T-cell (primary cell): ENCODE measurements around the gene RNASEH2A. TPM values are rescaled to one million over a fixed set of nuclear protein-coding genes. Genes with fewer than 3 reads are reported as not detected.

Experiments used
- ATAC-seq, 4 experiments: fragments of 200-7000 bp in 3 of 4; fragments of 150-1000 bp in 1 of 4; cut with Tn5 transposase; replicated peaks in 1 of 4; 1 replicate in 3 of 4; 2 replicates in 1 of 4; pipeline ENCODE4 v1.10.0; 2021; ENCODE audit warnings: moderate library complexity in 3 of 4, mild to moderate bottlenecking in 2 of 4, moderate number of reproducible peaks in 1 of 4
- CTCF ChIA-PET, 2 donors: fragments of 300-600 bp; sonication (Branson Sonifier 250); formaldehyde crosslinking; loops; one replicate each; lab custom pipeline; 2022; ENCODE audit warnings: antibody characterized with exemption in 2 of 2; lab: Charles Lee
- POLR2A ChIA-PET, 2 donors: fragments of 300-600 bp; sonication (Branson Sonifier 250); formaldehyde crosslinking; loops; one replicate each; lab custom pipeline; 2022; ENCODE audit warnings: antibody characterized with exemption in 2 of 2; lab: Charles Lee
- DNase-seq, 35 experiments: peaks; one replicate each; pipeline versions ENCODE4 v3.0.0 to v3.0.0-alpha.2; 2013 to 2023
- H3K27ac ChIP-seq: one replicate; pipeline ENCODE4 v1.5.1; 2013; ENCODE audit warnings: low read length
- H3K27me3 ChIP-seq, 2 experiments: replicated peaks in 1 of 2; 1 replicate in 1 of 2; 2 replicates in 1 of 2; pipeline versions ENCODE4 v1.6.1 to v1.7.0; 2013; ENCODE audit warnings: low read length in 1 of 2, mixed read lengths in 1 of 2; ENCODE audit not compliant: control insufficient read depth in 2 of 2, insufficient read depth in 2 of 2; ENCODE audit errors: extremely low read depth in 1 of 2
- H3K36me3 ChIP-seq, 2 donors: 1 replicate in 1 of 2; 2 replicates in 1 of 2; pipeline versions ENCODE4 v1.6.1 to v1.7.0; 2013; ENCODE audit warnings: low read length in 1 of 2; ENCODE audit not compliant: control insufficient read depth in 2 of 2, insufficient read depth in 1 of 2; ENCODE audit errors: extremely low read depth in 1 of 2
- H3K4me1 ChIP-seq, 2 experiments: 1 replicate in 1 of 2; 2 replicates in 1 of 2; pipeline versions ENCODE4 v1.6.1 to v1.7.0; 2013; ENCODE audit warnings: low read length in 2 of 2, mixed read lengths in 1 of 2; ENCODE audit not compliant: insufficient read depth in 2 of 2, control insufficient read depth in 1 of 2; ENCODE audit errors: extremely low read depth in 1 of 2
- H3K4me3 ChIP-seq, 2 donors: 1 replicate in 1 of 2; 2 replicates in 1 of 2; pipeline versions ENCODE4 v1.5.1 to v1.7.0; 2013; ENCODE audit warnings: mild to moderate bottlenecking in 2 of 2, low read length in 1 of 2, moderate library complexity in 1 of 2; ENCODE audit not compliant: control insufficient read depth in 1 of 2; ENCODE audit errors: extremely low read depth in 1 of 2
- H3K9me3 ChIP-seq: 2 replicates; pipeline ENCODE4 v1.7.0; 2013
- H3K27ac Mint-ChIP-seq, 2 donors: one replicate each; pipeline ENCODE4 v1.8.0; 2020 to 2021; ENCODE audit warnings: mild to moderate bottlenecking in 2 of 2, mixed read lengths in 2 of 2
- H3K27me3 Mint-ChIP-seq, 2 donors: one replicate each; pipeline ENCODE4 v1.8.0; 2021 to 2022; ENCODE audit warnings: mixed read lengths in 2 of 2
- H3K36me3 Mint-ChIP-seq: one replicate; pipeline ENCODE4 v1.8.0; 2021; ENCODE audit warnings: mixed read lengths
- H3K4me1 Mint-ChIP-seq, 3 donors: one replicate each; pipeline ENCODE4 v1.8.0; 2020 to 2022; ENCODE audit warnings: mixed read lengths in 3 of 3, mild to moderate bottlenecking in 1 of 3
- H3K4me3 Mint-ChIP-seq, 3 donors: one replicate each; pipeline ENCODE4 v1.8.0; 2020 to 2022; ENCODE audit warnings: mild to moderate bottlenecking in 3 of 3, mixed read lengths in 3 of 3, moderate library complexity in 3 of 3
- H3K9me3 Mint-ChIP-seq, 3 donors: one replicate each; pipeline ENCODE4 v1.8.0; 2020 to 2022; ENCODE audit warnings: mixed read lengths in 3 of 3
- WGBS: methylation state at CpG from one replicate; pipeline ENCODE4 v1.1.5; 2013; ENCODE audit warnings: missing lambda C conversion rate; ENCODE audit not compliant: insufficient coverage; 5-methylcytosine and 5-hydroxymethylcytosine counted together
- total RNA-seq, 35 experiments: library from RNA in 6 of 35; stranded (reverse) in 6 of 35; fragments of 120-200 nt in 1 of 35; gene quantifications; one replicate each; pipeline versions ENCODE4 v1.2.1 to v1.2.4 and lab custom pipeline; 2013 to 2026

RNASEH2A gene
- total RNA-seq, 5 donors from 2014 or later (not counting 1 experiment from before 2014, with no cell fraction given), result 4.7 to 18.0 (median 15.0) TPM

DNA sequence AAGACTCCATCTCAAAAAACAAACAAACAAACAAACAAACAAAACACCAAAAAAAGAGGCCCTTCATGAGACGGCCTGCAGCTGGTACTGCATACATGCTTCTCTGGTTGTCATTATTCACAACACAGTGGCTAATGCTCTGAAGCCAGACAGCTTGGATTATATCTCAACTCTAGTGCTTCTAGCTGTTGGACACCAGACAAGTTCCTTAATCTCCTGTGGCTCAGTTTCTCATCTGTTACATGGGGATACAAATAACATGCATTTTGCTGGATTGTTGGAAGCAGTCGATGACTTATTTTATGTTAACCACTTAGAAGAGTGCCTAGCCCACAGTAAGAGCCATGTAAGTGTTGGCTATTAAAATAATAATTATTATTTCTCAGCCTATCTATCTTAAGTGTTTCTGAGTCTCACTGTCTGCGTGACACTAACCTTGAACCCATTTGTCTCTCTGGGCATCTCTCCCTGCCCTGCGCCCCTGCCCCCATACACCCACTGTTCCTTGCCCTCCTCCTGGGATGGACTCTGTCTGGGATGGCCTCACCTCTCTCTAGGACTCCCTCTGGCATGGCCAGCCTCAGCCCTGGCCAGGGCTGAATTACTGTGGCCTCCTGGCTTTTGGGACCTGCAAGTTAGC, 18.2 kb upstream of the RNASEH2A start:
- Mint-ChIP-seq H3K9me3 (no peaks in the 10 kb centered on the region), H3K27me3 (no peaks in the 10 kb centered on the region), H3K27ac (peak overlapping the region; percentile 96 to 97), H3K4me3 (no peak overlapping the region), H3K36me3 (no peaks in the 10 kb centered on the region), H3K4me1 (peaks cover 17 to 32% (median 30%) of the 10 kb centered on the region in 3 donors)
- ATAC-seq (no peak), DNase-seq (no peak)
- ChIA-PET POLR2A (no interaction called here), CTCF (no interaction called here)
- Histone ChIP-seq H3K9me3 (no peaks in the 10 kb centered on the region), H3K36me3 (no peaks in the 10 kb centered on the region), H3K27me3 (no peaks in the 10 kb centered on the region), H3K4me3 (no peak overlapping the region), H3K27ac (peak overlapping the region; percentile 98), H3K4me1 (peaks cover 39 to 65% of the 10 kb centered on the region in 2 experiments)
- 86% methylated on average over 3 of the region's 4 CpGs for WGBS

DNA sequence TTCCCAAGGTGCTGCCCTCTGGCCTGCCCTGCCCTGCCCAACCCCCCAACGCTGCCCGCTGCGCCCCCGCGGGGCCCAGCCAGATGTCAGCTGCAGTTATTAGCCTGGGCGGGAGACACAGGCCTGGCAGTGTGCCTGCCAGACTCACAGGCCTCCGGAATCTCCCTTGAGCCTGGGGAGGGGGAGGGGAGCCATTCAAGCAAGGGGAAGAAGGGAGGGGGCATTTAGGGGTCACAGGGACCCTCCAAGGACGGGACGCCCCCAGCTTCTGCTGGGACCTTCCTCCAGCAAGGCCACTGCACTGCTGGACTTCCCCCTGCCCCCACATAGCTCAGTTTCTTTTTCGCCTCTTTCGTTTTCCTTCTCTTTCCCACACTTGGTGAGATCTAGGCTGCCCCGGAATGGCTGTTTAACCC, 17.7 kb upstream of the RNASEH2A start:
- DNase-seq, result peak in 19 of 35 experiments; percentile 33 to 79 (median 54)
- ChIA-PET POLR2A (no interaction called here), CTCF (no interaction called here)
- Histone ChIP-seq H3K9me3 (no peaks in the 10 kb centered on the region), H3K36me3 (no peaks in the 10 kb centered on the region), H3K27me3 (no peaks in the 10 kb centered on the region), H3K4me1 (peaks cover 34 to 60% of the 10 kb centered on the region in 2 experiments), H3K27ac (peak overlapping the region; percentile 98), H3K4me3 (no peak overlapping the region)
- Mint-ChIP-seq H3K27me3 (no peaks in the 10 kb centered on the region), H3K4me1 (peaks cover 17 to 27% (median 26%) of the 10 kb centered on the region in 3 donors), H3K27ac (peak overlapping the region; percentile 96 to 97), H3K9me3 (no peaks in the 10 kb centered on the region), H3K36me3 (no peaks in the 10 kb centered on the region), H3K4me3 (peak overlapping the region; percentile 73 to 92 (median 77))
- no peak for ATAC-seq
- 40% methylated on average over 1 of the region's 12 CpGs for WGBS

DNA sequence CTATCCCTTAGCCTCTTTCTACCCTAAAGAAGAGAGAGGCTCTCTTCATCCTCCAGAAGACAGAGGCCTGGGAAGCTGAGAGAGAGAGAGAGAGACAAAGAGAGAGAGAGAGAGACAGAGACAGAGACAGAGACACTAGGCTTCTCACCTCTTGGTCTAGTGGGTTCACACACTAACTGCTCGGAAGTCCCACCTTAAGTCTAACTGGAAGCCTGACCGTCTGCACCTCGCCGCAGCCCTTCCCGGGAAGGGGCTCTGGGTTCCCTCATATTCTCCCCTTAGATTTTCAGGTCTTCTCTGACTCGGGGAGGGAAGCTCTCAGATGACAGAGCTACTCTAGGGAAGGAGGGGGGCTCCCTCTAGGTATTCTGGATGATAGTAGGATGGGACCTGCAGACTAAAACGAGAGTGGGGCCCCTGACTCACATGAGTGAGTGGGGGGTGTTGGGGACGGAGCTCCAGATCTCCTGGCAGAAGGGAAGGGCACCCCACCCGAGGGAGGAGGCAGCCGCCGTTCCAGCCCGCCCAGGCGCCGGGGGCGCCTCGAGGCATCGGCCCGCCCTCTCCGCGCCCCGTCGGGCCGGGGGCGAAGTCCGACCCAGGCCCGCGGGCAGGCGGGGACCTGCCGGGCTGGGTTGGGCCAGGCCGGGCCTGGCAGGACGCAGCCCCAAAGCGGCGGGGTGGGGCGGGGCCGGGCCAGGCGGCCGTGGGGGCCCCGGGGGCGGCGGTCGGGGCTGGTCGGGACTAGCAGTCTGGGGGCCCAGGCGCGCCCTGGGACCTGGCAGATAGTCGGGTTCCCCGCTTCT, 17.1 kb upstream of the RNASEH2A start:
- Mint-ChIP-seq H3K9me3 (no peaks in the 10 kb centered on the region), H3K36me3 (no peaks in the 10 kb centered on the region), H3K27ac (peak overlapping the region; percentile 96 to 97), H3K27me3 (no peaks in the 10 kb centered on the region), H3K4me1 (peaks cover 21 to 30% (median 30%) of the 10 kb centered on the region in 3 donors), H3K4me3 (peak overlapping the region; percentile 73 to 92 (median 92))
- ChIA-PET POLR2A (no interaction called here), CTCF (interaction anchor here in 1 of 2 donors (0.6 kb wide), 1 partner anchor 13 kb away, joined by 4 read pairs; no protein-coding TSS in a partner anchor)
- peak in 2 of 35 experiments; percentile 15 to 53 for DNase-seq
- Histone ChIP-seq H3K36me3 (no peaks in the 10 kb centered on the region), H3K9me3 (no peaks in the 10 kb centered on the region), H3K4me3 (peak overlapping the region in 1 of 2 donors; percentile 100), H3K4me1 (peaks cover 34 to 60% of the 10 kb centered on the region in 2 experiments), H3K27me3 (no peaks in the 10 kb centered on the region), H3K27ac (peak overlapping the region; percentile 98)
- ATAC-seq, result no peak
- 2% methylated on average over 40 of the region's 46 CpGs for WGBS

DNA sequence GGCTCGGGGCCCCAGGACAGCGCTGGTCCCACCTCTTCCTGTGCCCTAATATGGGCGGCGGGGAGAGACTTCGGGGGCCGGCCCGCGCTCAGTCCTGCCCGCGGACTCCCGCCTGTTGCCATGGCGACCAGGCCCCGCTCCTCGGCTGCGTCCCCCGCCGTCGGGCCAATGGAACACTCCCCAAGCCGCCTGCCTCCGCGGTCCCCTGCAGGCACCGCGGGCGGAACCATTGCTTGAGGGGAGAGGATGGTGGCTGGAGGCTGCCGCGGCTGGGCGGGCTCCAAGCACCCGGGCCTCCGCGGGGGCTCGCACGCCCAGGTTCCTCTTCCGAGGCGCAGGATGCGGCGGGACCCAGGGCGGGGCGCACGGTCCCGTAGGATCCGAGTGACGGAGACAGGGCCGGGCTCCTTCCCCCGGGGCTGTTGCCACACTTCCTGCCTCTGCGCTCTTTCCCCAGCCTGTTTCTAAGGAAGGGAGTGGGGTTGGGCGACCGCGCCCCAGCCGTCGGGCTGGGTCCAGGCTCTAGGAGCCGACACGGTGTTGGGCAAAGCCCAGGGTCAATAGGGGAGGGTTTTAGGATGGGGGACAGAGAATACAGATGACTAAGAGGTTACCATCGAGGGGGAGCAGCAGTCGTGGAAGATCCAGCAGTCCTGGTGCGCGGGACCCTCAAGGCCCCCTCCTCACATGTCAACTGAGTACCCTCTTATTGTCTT, 16.3 kb upstream of the RNASEH2A start:
- CTCF ChIA-PET, result interaction anchor here in 1 of 2 donors (0.6 to 3.6 kb wide), 3 partner anchors 8 to 56 kb away, joined by 3 to 20 read pairs (median 4); partner anchors contain the start of gene TRIR

DNA sequence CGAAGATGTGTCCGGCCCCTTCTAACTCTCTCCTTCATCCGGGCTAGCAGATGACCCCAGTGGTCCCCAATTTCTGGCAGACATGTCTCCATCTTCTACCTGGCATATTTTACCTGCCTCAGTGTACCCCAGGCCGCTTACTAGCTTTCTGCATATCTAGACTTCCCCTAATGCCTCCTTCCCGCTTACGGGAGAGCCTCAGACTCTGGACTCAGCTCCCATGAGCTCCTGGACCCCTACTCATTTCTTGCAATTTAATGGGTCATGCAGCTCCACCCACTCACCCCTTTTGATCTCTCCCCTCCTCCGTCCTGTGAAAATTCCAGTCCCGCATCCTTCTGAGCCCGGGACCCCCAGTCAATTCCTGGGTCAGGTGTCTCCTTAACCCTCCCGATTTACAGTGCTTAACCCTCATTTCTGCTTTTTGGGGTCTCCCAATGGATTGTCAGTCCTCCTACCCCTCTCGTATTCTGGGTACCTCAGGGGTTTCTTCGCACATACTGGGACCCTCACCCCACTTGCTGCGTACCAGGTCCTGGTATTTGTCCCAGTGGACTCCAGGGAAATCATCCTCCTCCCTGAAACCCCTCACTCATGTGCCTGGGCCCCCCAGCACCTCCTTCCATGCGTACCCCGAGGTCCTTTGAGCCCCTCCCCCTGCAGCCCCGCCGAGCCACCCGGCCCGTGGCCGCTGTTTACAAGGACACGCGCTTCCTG, 15.6 kb upstream of the RNASEH2A start:
- no peaks in the 10 kb centered on the region for H3K9me3 Mint-ChIP-seq
- H3K36me3 ChIP-seq, result no peaks in the 10 kb centered on the region
- DNase-seq, result peak in 4 of 35 experiments; percentile 12 to 57 (median 22)
- H3K27ac Mint-ChIP-seq, result peak overlapping the region; percentile 96 to 99
- H3K27me3 Mint-ChIP-seq, result no peaks in the 10 kb centered on the region
- no peaks in the 10 kb centered on the region for H3K36me3 Mint-ChIP-seq
- peak overlapping the region; percentile 91 to 100 for H3K4me3 ChIP-seq
- H3K9me3 ChIP-seq, result no peaks in the 10 kb centered on the region
- WGBS, result 2% methylated on average over 22 of the region's 22 CpGs
- ChIA-PET POLR2A (interaction anchor here (0.5 to 3.7 kb wide), 7 partner anchors 8 to 1037 kb away, joined by 3 to 45 read pairs (median 7); partner anchors contain the start of gene RNASEH2A (in 1 of the 2)), CTCF (interaction anchor here in 1 of 2 donors (0.7 to 3.6 kb wide), 3 partner anchors 9 to 57 kb away, joined by 3 to 20 read pairs (median 9); partner anchors contain the start of gene TRIR)
- H3K27me3 ChIP-seq, result no peaks in the 10 kb centered on the region
- peak overlapping the region; percentile 98 for H3K27ac ChIP-seq
- peak overlapping the region; percentile 92 for H3K4me3 Mint-ChIP-seq
- peaks cover 29 to 58% of the 10 kb centered on the region in 2 experiments for H3K4me1 ChIP-seq
- ATAC-seq, result no peak
- H3K4me1 Mint-ChIP-seq, result peaks cover 33 to 42% (median 41%) of the 10 kb centered on the region in 3 donors

More for the DNA sequence above, 16.3 kb upstream of the RNASEH2A start:
- peaks cover 28 to 38% (median 37%) of the 10 kb centered on the region in 3 donors for H3K4me1 Mint-ChIP-seq
- H3K27me3 Mint-ChIP-seq, result no peaks in the 10 kb centered on the region
- peak overlapping the region; percentile 91 to 100 for H3K4me3 ChIP-seq
- H3K27ac ChIP-seq, result peak overlapping the region; percentile 98
- no peaks in the 10 kb centered on the region for H3K27me3 ChIP-seq
- DNase-seq (peak; percentile 72 to 95 (median 84)), ATAC-seq (peak; percentile 25 to 35 (median 28))
- H3K4me3 Mint-ChIP-seq, result peak overlapping the region; percentile 92
- H3K4me1 ChIP-seq, result peaks cover 35 to 60% of the 10 kb centered on the region in 2 experiments
- no peaks in the 10 kb centered on the region for H3K9me3 Mint-ChIP-seq
- H3K9me3 ChIP-seq, result no peaks in the 10 kb centered on the region
- under 1% methylated on average over 47 of the region's 56 CpGs for WGBS
- no peaks in the 10 kb centered on the region for H3K36me3 Mint-ChIP-seq
- POLR2A ChIA-PET, result interaction anchor here in 1 of 2 donors (3.7 kb wide), 1 partner anchor 7 kb away, joined by 45 read pairs; no protein-coding TSS in a partner anchor
- H3K36me3 ChIP-seq, result no peaks in the 10 kb centered on the region
- peak overlapping the region; percentile 96 to 99 for H3K27ac Mint-ChIP-seq
